Stomach (tissue), 4 donors: ENCODE measurements around the gene MYH2.

Source experiments
- CTCF ChIP-seq, 7 experiments: fragments of 450-650 bp in 4 of 7; fragments of 200-600 bp in 3 of 7; sonication (generic) in 3 of 7; IDR thresholded peaks; one replicate each; pipeline ENCODE4 v1.5.1; 2016 to 2019; ENCODE audit warnings: antibody characterized with exemption in 7 of 7, control low read depth in 2 of 7, mild to moderate bottlenecking in 1 of 7
- POLR2AphosphoS5 ChIP-seq, 3 donors: sonication (generic); formaldehyde crosslinking; IDR thresholded peaks; one replicate each; pipeline ENCODE4 v1.6.1; 2016; ENCODE audit warnings: antibody characterized with exemption in 3 of 3

- TF ChIP-seq CTCF (IDR thresholded peaks at IDR 0.05) (no peak), POLR2AphosphoS5 (IDR thresholded peaks at IDR 0.05) (no peak)
Observed at GRCh38 chr17:10513299-10514067, 36.0 kb downstream of the MYH2 start.
